HEK293 (cell line): ENCODE measurements around the gene SLC25A39.
A peak's percentile ranks its signal among the peaks of the same experiment; 100 is the strongest.

Source experiments
- KLF1 ChIP-seq: fragments of 450-650 bp; formaldehyde crosslinking; IDR thresholded peaks from 2 replicates; pipeline ENCODE4 v1.5.1; 2016; ENCODE audit warnings: missing biosample characterization, missing genetic modification characterization
- YY2 ChIP-seq: fragments of 450-650 bp; formaldehyde crosslinking; IDR thresholded peaks from 2 replicates; pipeline ENCODE4 v1.5.1; 2016; ENCODE audit warnings: missing biosample characterization, missing genetic modification characterization
- ZNF155 ChIP-seq: fragments of 450-650 bp; formaldehyde crosslinking; IDR thresholded peaks from 2 replicates; pipeline ENCODE4 v1.5.1; 2016; ENCODE audit warnings: missing biosample characterization, missing genetic modification characterization
- ZNF211 ChIP-seq: fragments of 450-650 bp; formaldehyde crosslinking; IDR thresholded peaks from 2 replicates; pipeline ENCODE4 v1.5.1; 2016; ENCODE audit warnings: low read depth, missing biosample characterization, missing genetic modification characterization
- ZNF311 ChIP-seq: fragments of 450-650 bp; formaldehyde crosslinking; IDR thresholded peaks from 2 replicates; pipeline ENCODE4 v1.5.1; 2017; ENCODE audit warnings: missing biosample characterization, missing genetic modification characterization, borderline replicate concordance
- ZNF324 ChIP-seq: fragments of 450-650 bp; formaldehyde crosslinking; IDR thresholded peaks from 2 replicates; pipeline ENCODE4 v1.5.1; 2016; ENCODE audit warnings: missing biosample characterization, missing genetic modification characterization
- ZNF558 ChIP-seq: fragments of 450-650 bp; formaldehyde crosslinking; IDR thresholded peaks from 2 replicates; pipeline ENCODE4 v1.5.1; 2016; ENCODE audit warnings: missing biosample characterization, missing genetic modification characterization
- ZNF561 ChIP-seq: fragments of 450-650 bp; IDR thresholded peaks from 2 replicates; pipeline ENCODE4 v1.5.1; 2018; ENCODE audit warnings: missing biosample characterization, missing genetic modification characterization, borderline replicate concordance
- ZNF600 ChIP-seq: fragments of 450-650 bp; formaldehyde crosslinking; IDR thresholded peaks from 2 replicates; pipeline ENCODE4 v1.5.1; 2016; ENCODE audit warnings: missing biosample characterization, missing genetic modification characterization
- TF ChIP-seq, protein P1 (sequence below): fragments of 450-650 bp; formaldehyde crosslinking; IDR thresholded peaks from 2 replicates; pipeline ENCODE4 v1.5.1; 2016; ENCODE audit warnings: missing biosample characterization, missing genetic modification characterization
- TF ChIP-seq, protein P2 (sequence below): fragments of 450-650 bp; formaldehyde crosslinking; IDR thresholded peaks from 2 replicates; pipeline ENCODE4 v1.5.1; 2016; ENCODE audit warnings: missing biosample characterization, missing genetic modification characterization
- TF ChIP-seq, protein P3 (sequence below): fragments of 450-650 bp; formaldehyde crosslinking; IDR thresholded peaks from 2 replicates; pipeline ENCODE4 v1.5.1; 2016; ENCODE audit warnings: missing biosample characterization, missing genetic modification characterization, borderline replicate concordance
- TF ChIP-seq, protein P4 (sequence below): fragments of 450-650 bp; formaldehyde crosslinking; IDR thresholded peaks from 2 replicates; pipeline ENCODE4 v1.5.1; 2016; ENCODE audit warnings: missing biosample characterization, missing genetic modification characterization
- TF ChIP-seq, protein P5 (sequence below): fragments of 450-650 bp; formaldehyde crosslinking; IDR thresholded peaks from 2 replicates; pipeline ENCODE4 v1.5.1; 2016; ENCODE audit warnings: missing biosample characterization, missing genetic modification characterization
- TF ChIP-seq, protein P6 (sequence below): fragments of 450-650 bp; formaldehyde crosslinking; IDR thresholded peaks from 2 replicates; pipeline ENCODE4 v1.5.1; 2016; ENCODE audit warnings: missing biosample characterization, missing genetic modification characterization

The SLC25A39 gene

DNA sequence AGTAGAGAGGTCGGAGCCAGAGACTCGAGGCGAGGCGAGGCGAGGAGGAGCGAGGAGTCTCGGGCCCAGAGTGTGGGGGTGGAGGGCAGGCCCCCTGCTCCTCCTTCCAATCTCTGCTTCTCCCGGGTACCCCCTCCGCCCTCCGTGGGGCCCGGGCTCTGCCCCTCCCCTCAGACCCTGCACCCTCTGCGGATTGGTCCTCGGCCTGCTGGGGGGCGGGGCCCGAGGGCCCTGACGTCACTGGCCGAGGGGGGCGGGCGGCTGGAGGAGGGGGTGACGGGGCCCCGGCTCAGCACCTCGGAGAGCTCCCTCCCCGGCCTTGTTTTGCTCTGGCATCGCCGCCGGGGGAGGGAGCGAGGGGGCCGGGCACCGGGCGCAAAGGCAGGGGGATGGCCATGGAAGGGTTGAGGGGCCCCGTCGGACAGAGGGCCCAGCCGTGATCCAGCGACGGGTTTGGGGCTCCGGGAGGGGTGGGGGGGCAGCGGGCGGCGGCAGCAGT, 16.3 kb downstream of the SLC25A39 start, which contains the start of gene RUNDC3A (continued):
- TF ChIP-seq ZNF155 (tag by site-specific recombination), result no peak
- TF ChIP-seq ZNF600 (tag by site-specific recombination), result peak; percentile 92
- TF ChIP-seq ZNF558 (tag by site-specific recombination), result no peak
- no peak for TF ChIP-seq YY2 (tag by site-specific recombination)
- TF ChIP-seq, protein P1, sequence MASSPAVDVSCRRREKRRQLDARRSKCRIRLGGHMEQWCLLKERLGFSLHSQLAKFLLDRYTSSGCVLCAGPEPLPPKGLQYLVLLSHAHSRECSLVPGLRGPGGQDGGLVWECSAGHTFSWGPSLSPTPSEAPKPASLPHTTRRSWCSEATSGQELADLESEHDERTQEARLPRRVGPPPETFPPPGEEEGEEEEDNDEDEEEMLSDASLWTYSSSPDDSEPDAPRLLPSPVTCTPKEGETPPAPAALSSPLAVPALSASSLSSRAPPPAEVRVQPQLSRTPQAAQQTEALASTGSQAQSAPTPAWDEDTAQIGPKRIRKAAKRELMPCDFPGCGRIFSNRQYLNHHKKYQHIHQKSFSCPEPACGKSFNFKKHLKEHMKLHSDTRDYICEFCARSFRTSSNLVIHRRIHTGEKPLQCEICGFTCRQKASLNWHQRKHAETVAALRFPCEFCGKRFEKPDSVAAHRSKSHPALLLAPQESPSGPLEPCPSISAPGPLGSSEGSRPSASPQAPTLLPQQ, result peak; percentile 46; the same call in 1 of the 2 replicates
- TF ChIP-seq, protein P2, sequence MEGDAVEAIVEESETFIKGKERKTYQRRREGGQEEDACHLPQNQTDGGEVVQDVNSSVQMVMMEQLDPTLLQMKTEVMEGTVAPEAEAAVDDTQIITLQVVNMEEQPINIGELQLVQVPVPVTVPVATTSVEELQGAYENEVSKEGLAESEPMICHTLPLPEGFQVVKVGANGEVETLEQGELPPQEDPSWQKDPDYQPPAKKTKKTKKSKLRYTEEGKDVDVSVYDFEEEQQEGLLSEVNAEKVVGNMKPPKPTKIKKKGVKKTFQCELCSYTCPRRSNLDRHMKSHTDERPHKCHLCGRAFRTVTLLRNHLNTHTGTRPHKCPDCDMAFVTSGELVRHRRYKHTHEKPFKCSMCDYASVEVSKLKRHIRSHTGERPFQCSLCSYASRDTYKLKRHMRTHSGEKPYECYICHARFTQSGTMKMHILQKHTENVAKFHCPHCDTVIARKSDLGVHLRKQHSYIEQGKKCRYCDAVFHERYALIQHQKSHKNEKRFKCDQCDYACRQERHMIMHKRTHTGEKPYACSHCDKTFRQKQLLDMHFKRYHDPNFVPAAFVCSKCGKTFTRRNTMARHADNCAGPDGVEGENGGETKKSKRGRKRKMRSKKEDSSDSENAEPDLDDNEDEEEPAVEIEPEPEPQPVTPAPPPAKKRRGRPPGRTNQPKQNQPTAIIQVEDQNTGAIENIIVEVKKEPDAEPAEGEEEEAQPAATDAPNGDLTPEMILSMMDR, result no peak
- peak; percentile 22; the same call in 1 of the 2 replicates for TF ChIP-seq ZNF324
- TF ChIP-seq ZNF311 (tag by site-specific recombination), result no peak
- TF ChIP-seq KLF1 (tag by site-specific recombination), result peak; percentile 38; the same call in 1 of the 2 replicates
- TF ChIP-seq, protein P3, sequence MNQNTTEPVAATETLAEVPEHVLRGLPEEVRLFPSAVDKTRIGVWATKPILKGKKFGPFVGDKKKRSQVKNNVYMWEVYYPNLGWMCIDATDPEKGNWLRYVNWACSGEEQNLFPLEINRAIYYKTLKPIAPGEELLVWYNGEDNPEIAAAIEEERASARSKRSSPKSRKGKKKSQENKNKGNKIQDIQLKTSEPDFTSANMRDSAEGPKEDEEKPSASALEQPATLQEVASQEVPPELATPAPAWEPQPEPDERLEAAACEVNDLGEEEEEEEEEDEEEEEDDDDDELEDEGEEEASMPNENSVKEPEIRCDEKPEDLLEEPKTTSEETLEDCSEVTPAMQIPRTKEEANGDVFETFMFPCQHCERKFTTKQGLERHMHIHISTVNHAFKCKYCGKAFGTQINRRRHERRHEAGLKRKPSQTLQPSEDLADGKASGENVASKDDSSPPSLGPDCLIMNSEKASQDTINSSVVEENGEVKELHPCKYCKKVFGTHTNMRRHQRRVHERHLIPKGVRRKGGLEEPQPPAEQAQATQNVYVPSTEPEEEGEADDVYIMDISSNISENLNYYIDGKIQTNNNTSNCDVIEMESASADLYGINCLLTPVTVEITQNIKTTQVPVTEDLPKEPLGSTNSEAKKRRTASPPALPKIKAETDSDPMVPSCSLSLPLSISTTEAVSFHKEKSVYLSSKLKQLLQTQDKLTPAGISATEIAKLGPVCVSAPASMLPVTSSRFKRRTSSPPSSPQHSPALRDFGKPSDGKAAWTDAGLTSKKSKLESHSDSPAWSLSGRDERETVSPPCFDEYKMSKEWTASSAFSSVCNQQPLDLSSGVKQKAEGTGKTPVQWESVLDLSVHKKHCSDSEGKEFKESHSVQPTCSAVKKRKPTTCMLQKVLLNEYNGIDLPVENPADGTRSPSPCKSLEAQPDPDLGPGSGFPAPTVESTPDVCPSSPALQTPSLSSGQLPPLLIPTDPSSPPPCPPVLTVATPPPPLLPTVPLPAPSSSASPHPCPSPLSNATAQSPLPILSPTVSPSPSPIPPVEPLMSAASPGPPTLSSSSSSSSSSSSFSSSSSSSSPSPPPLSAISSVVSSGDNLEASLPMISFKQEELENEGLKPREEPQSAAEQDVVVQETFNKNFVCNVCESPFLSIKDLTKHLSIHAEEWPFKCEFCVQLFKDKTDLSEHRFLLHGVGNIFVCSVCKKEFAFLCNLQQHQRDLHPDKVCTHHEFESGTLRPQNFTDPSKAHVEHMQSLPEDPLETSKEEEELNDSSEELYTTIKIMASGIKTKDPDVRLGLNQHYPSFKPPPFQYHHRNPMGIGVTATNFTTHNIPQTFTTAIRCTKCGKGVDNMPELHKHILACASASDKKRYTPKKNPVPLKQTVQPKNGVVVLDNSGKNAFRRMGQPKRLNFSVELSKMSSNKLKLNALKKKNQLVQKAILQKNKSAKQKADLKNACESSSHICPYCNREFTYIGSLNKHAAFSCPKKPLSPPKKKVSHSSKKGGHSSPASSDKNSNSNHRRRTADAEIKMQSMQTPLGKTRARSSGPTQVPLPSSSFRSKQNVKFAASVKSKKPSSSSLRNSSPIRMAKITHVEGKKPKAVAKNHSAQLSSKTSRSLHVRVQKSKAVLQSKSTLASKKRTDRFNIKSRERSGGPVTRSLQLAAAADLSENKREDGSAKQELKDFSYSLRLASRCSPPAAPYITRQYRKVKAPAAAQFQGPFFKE, result no peak
- TF ChIP-seq, protein P4, sequence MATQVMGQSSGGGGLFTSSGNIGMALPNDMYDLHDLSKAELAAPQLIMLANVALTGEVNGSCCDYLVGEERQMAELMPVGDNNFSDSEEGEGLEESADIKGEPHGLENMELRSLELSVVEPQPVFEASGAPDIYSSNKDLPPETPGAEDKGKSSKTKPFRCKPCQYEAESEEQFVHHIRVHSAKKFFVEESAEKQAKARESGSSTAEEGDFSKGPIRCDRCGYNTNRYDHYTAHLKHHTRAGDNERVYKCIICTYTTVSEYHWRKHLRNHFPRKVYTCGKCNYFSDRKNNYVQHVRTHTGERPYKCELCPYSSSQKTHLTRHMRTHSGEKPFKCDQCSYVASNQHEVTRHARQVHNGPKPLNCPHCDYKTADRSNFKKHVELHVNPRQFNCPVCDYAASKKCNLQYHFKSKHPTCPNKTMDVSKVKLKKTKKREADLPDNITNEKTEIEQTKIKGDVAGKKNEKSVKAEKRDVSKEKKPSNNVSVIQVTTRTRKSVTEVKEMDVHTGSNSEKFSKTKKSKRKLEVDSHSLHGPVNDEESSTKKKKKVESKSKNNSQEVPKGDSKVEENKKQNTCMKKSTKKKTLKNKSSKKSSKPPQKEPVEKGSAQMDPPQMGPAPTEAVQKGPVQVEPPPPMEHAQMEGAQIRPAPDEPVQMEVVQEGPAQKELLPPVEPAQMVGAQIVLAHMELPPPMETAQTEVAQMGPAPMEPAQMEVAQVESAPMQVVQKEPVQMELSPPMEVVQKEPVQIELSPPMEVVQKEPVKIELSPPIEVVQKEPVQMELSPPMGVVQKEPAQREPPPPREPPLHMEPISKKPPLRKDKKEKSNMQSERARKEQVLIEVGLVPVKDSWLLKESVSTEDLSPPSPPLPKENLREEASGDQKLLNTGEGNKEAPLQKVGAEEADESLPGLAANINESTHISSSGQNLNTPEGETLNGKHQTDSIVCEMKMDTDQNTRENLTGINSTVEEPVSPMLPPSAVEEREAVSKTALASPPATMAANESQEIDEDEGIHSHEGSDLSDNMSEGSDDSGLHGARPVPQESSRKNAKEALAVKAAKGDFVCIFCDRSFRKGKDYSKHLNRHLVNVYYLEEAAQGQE (tag by site-specific recombination), result peak; percentile 98
- TF ChIP-seq, protein P5, sequence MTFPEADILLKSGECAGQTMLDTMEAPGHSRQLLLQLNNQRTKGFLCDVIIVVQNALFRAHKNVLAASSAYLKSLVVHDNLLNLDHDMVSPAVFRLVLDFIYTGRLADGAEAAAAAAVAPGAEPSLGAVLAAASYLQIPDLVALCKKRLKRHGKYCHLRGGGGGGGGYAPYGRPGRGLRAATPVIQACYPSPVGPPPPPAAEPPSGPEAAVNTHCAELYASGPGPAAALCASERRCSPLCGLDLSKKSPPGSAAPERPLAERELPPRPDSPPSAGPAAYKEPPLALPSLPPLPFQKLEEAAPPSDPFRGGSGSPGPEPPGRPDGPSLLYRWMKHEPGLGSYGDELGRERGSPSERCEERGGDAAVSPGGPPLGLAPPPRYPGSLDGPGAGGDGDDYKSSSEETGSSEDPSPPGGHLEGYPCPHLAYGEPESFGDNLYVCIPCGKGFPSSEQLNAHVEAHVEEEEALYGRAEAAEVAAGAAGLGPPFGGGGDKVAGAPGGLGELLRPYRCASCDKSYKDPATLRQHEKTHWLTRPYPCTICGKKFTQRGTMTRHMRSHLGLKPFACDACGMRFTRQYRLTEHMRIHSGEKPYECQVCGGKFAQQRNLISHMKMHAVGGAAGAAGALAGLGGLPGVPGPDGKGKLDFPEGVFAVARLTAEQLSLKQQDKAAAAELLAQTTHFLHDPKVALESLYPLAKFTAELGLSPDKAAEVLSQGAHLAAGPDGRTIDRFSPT (tag by site-specific recombination), result peak; percentile 59
- TF ChIP-seq ZNF211 (tag by site-specific recombination), result no peak
- TF ChIP-seq, protein P6, sequence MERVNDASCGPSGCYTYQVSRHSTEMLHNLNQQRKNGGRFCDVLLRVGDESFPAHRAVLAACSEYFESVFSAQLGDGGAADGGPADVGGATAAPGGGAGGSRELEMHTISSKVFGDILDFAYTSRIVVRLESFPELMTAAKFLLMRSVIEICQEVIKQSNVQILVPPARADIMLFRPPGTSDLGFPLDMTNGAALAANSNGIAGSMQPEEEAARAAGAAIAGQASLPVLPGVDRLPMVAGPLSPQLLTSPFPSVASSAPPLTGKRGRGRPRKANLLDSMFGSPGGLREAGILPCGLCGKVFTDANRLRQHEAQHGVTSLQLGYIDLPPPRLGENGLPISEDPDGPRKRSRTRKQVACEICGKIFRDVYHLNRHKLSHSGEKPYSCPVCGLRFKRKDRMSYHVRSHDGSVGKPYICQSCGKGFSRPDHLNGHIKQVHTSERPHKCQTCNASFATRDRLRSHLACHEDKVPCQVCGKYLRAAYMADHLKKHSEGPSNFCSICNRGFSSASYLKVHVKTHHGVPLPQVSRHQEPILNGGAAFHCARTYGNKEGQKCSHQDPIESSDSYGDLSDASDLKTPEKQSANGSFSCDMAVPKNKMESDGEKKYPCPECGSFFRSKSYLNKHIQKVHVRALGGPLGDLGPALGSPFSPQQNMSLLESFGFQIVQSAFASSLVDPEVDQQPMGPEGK (tag by site-specific recombination), result peak; percentile 95
- no peak; the same call in 1 of the 2 replicates for TF ChIP-seq ZNF561 (tag by site-specific recombination)
